OCI-LY3 (cell line): Measurements from ENCODE around the gene HOXC5.

ENCODE experiments used
- H2AFZ ChIP-seq: fragments of 200-600, 300-600 bp; shearing (Covaris generic); 2 replicates; pipeline ENCODE4 v1.6.0; 2014; ENCODE audit warnings: antibody characterized with exemption, low read depth, low read length
- H3K27ac ChIP-seq: fragments of 200-600, 300-600 bp; sonication (generic); 2 replicates; pipeline ENCODE4 v1.5.1; 2014; ENCODE audit warnings: mild to moderate bottlenecking, low read length, moderate library complexity, mixed read lengths
- H3K27me3 ChIP-seq: fragments of 200-600, 300-600 bp; sonication (generic); 2 replicates; pipeline ENCODE4 v1.6.1; 2014; ENCODE audit warnings: low read depth, low read length, mixed read lengths
- H3K36me3 ChIP-seq: fragments of 200-600, 300-600 bp; sonication (generic); replicated peaks from 2 replicates; pipeline ENCODE3; 2014; ENCODE audit warnings: low read depth, low read length, mixed read lengths
- H3K4me1 ChIP-seq: fragments of 300-600, 200-600 bp; sonication (generic); 2 replicates; pipeline ENCODE4 v1.6.1; 2014; ENCODE audit warnings: low read length, mixed read lengths
- H3K4me2 ChIP-seq: fragments of 200-600, 300-600 bp; sonication (generic); 2 replicates; pipeline ENCODE4 v1.6.1; 2014; ENCODE audit warnings: low read length, mixed read lengths
- H3K4me3 ChIP-seq: fragments of 300-600, 200-600 bp; sonication (generic); 2 replicates; pipeline ENCODE4 v1.5.1; 2014; ENCODE audit warnings: antibody characterized with exemption, mild to moderate bottlenecking, low read length, moderate library complexity
- H3K79me2 ChIP-seq: fragments of 300-600, 200-600 bp; shearing (Covaris generic); 2 replicates; pipeline ENCODE4 v1.6.1; 2014; ENCODE audit warnings: mild to moderate bottlenecking, low read length, mixed read lengths
- H3K9ac ChIP-seq: fragments of 300-600, 200-600 bp; shearing (Covaris generic); 2 replicates; pipeline ENCODE4 v1.6.0; 2014; ENCODE audit warnings: mild to moderate bottlenecking, low read length, moderate library complexity
- H3K9me3 ChIP-seq: fragments of 200-600, 300-600 bp; shearing (Covaris generic); 2 replicates; pipeline ENCODE4 v1.6.1; 2014; ENCODE audit warnings: low read length, mixed read lengths; ENCODE audit not compliant: insufficient read depth
- H4K20me1 ChIP-seq: fragments of 200-600, 300-600 bp; sonication (generic); 2 replicates; pipeline ENCODE4 v1.6.1; 2016; ENCODE audit warnings: low read length, mixed read lengths; ENCODE audit not compliant: insufficient read depth
- EZH2phosphoT487 ChIP-seq: fragments of 200-600 bp; shearing (Covaris generic); IDR thresholded peaks from 2 replicates; pipeline ENCODE4 v1.6.1; 2018; ENCODE audit warnings: antibody characterized with exemption, mixed run types, low read depth
- TF ChIP-seq, protein P1 (sequence below): fragments of 200-600, 300-600 bp; sonication (generic); IDR thresholded peaks from 2 replicates; pipeline ENCODE4 v1.5.1; 2014; ENCODE audit warnings: antibody characterized with exemption, low read length, low read depth

HOXC5 gene

DNA sequence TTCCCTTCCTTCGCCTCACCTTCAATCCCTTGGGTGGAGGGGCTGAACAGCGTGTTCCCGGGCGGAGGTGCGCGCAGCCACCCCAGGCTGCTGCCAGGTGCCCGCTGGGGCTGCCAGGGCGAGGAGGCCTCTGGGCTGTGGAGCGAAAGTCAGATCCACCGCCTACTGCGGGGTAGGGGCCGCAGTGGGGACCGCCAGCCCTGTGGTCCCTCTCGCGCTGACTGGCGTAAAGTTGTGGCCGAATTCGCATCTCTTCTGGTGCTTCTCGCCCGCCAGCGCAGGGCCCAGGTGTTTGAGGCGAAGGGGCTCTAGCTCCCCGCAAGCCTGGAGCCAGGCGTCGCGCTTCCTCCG is 13.9 kb downstream of the HOXC5 start:
- H3K4me2 ChIP-seq = no peak overlapping the region
- H2AFZ ChIP-seq = no peak overlapping the region
- H3K9me3 ChIP-seq = no peaks in the 10 kb centered on the region
- no peak overlapping the region for H3K27ac ChIP-seq
- H3K4me3 ChIP-seq = no peak overlapping the region
- no peak for TF ChIP-seq EZH2phosphoT487
- TF ChIP-seq, protein P1, sequence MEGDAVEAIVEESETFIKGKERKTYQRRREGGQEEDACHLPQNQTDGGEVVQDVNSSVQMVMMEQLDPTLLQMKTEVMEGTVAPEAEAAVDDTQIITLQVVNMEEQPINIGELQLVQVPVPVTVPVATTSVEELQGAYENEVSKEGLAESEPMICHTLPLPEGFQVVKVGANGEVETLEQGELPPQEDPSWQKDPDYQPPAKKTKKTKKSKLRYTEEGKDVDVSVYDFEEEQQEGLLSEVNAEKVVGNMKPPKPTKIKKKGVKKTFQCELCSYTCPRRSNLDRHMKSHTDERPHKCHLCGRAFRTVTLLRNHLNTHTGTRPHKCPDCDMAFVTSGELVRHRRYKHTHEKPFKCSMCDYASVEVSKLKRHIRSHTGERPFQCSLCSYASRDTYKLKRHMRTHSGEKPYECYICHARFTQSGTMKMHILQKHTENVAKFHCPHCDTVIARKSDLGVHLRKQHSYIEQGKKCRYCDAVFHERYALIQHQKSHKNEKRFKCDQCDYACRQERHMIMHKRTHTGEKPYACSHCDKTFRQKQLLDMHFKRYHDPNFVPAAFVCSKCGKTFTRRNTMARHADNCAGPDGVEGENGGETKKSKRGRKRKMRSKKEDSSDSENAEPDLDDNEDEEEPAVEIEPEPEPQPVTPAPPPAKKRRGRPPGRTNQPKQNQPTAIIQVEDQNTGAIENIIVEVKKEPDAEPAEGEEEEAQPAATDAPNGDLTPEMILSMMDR = no peak
- H3K4me1 ChIP-seq = peaks cover 39% of the 10 kb centered on the region
- H3K79me2 ChIP-seq = no peaks in the 10 kb centered on the region
- no peaks in the 10 kb centered on the region for H4K20me1 ChIP-seq
- no peaks in the 10 kb centered on the region for H3K27me3 ChIP-seq
- no peak overlapping the region for H3K9ac ChIP-seq
- H3K36me3 ChIP-seq = no peaks in the 10 kb centered on the region

- Histone ChIP-seq H4K20me1 (no peaks in the 10 kb centered on the region), H3K4me3 (no peak overlapping the region), H3K36me3 (no peaks in the 10 kb centered on the region), H3K79me2 (no peaks in the 10 kb centered on the region), H3K9ac (no peak overlapping the region), H2AFZ (no peak overlapping the region), H3K4me2 (no peak overlapping the region), H3K27ac (no peak overlapping the region), H3K27me3 (no peaks in the 10 kb centered on the region), H3K9me3 (no peaks in the 10 kb centered on the region), H3K4me1 (peaks cover 40% of the 10 kb centered on the region)
- no peak for TF ChIP-seq EZH2phosphoT487
- TF ChIP-seq, protein P1 = no peak
These were observed 14.5 kb downstream of the HOXC5 start for GRCh38 chr12:54047160-54047963.

GRCh38 chr12:54047964-54048303 is 15.1 kb downstream of the HOXC5 start:
- H3K9me3 ChIP-seq = no peaks in the 10 kb centered on the region
- H3K4me1 ChIP-seq = peaks cover 43% of the 10 kb centered on the region
- no peaks in the 10 kb centered on the region for H3K27me3 ChIP-seq
- no peaks in the 10 kb centered on the region for H4K20me1 ChIP-seq
- H3K4me2 ChIP-seq = no peak overlapping the region
- H3K27ac ChIP-seq = no peak overlapping the region
- H3K79me2 ChIP-seq = no peaks in the 10 kb centered on the region
- no peaks in the 10 kb centered on the region for H3K36me3 ChIP-seq
- H3K4me3 ChIP-seq = no peak overlapping the region
- H3K9ac ChIP-seq = no peak overlapping the region
- TF ChIP-seq, protein P1 = no peak
- TF ChIP-seq EZH2phosphoT487 = no peak
- H2AFZ ChIP-seq = no peak overlapping the region

- no peaks in the 10 kb centered on the region for H3K36me3 ChIP-seq
- H3K27me3 ChIP-seq = no peaks in the 10 kb centered on the region
- H3K79me2 ChIP-seq = no peaks in the 10 kb centered on the region
- peaks cover 38% of the 10 kb centered on the region for H3K4me1 ChIP-seq
- H3K27ac ChIP-seq = no peak overlapping the region
- H3K9ac ChIP-seq = no peak overlapping the region
- H3K4me2 ChIP-seq = no peak overlapping the region
- no peak overlapping the region for H3K4me3 ChIP-seq
- TF ChIP-seq, protein P1 = no peak
- TF ChIP-seq EZH2phosphoT487 = no peak
- no peaks in the 10 kb centered on the region for H4K20me1 ChIP-seq
- H2AFZ ChIP-seq = no peak overlapping the region
- no peaks in the 10 kb centered on the region for H3K9me3 ChIP-seq
These were observed 15.7 kb downstream of the HOXC5 start for GRCh38 chr12:54048406-54049093.
